ENCODE measurements around the gene LCMT1.

The LCMT1 gene

GRCh38 chr16:25212636-25213035 lies 101.1 kb downstream of the LCMT1 start:
- DNase-seq, result no peak

GRCh38 chr16:25213709-25214397 lies 102.3 kb downstream of the LCMT1 start:
- no peak for DNase-seq

- no peak for DNase-seq
Observed at GRCh38 chr16:25217112-25217511, 105.6 kb downstream of the LCMT1 start.

GRCh38 chr16:25217921-25218320 lies 106.4 kb downstream of the LCMT1 start:
- DNase-seq, result no peak

GRCh38 chr16:25219070-25219737 lies 107.7 kb downstream of the LCMT1 start:
- DNase-seq, result no peak

GRCh38 chr16:25222959-25223358 lies 111.4 kb downstream of the LCMT1 start:
- DNase-seq, result no peak

GRCh38 chr16:25223964-25224363 lies 112.4 kb downstream of the LCMT1 start:
- no peak for DNase-seq

GRCh38 chr16:25224731-25225319 lies 113.3 kb downstream of the LCMT1 start:
- no peak for DNase-seq
